Naive thymus-derived CD4-positive, alpha-beta T cell (primary cell): Measurements from ENCODE around the gene ATP8B1. TPM values are rescaled to one million over a fixed set of nuclear protein-coding genes. Genes with fewer than 3 reads are reported as not detected.

Source experiments
- ATAC-seq: fragments of 150-1000 bp; cut with Tn5 transposase; 2 replicates; pipeline ENCODE4 v1.10.0; 2021; ENCODE audit warnings: mild to moderate bottlenecking, moderate library complexity
- CTCF ChIA-PET: fragments of 350-600 bp; sonication (Branson Sonifier 250); formaldehyde crosslinking; loops from one replicate; lab custom pipeline; 2021; ENCODE audit warnings: antibody characterized with exemption; lab: Charles Lee
- POLR2A ChIA-PET: fragments of 350-600 bp; sonication (Branson Sonifier 250); formaldehyde crosslinking; loops from one replicate; lab custom pipeline; 2021; ENCODE audit warnings: antibody characterized with exemption, inconsistent platforms; lab: Charles Lee
- DNase-seq, 9 donors: peaks; one replicate each; pipeline versions ENCODE4 v3.0.0 to v3.0.0-alpha.2; 2020 to 2022; ENCODE audit warnings: mixed read lengths in 1 of 9
- H3K27ac ChIP-seq: one replicate; pipeline ENCODE4 v1.7.0; 2013; ENCODE audit warnings: mild to moderate bottlenecking, low read depth, low read length, moderate library complexity
- H3K27me3 ChIP-seq, 2 donors: one replicate each; pipeline ENCODE4 v1.7.0; 2013; ENCODE audit warnings: low read length in 2 of 2, mild to moderate bottlenecking in 2 of 2, moderate library complexity in 2 of 2; ENCODE audit not compliant: control insufficient read depth in 2 of 2, insufficient read depth in 2 of 2
- H3K36me3 ChIP-seq, 3 experiments: 1 replicate in 2 of 3; 2 replicates in 1 of 3; pipeline ENCODE4 v1.7.0; 2013; ENCODE audit warnings: low read length in 3 of 3, mild to moderate bottlenecking in 3 of 3, moderate library complexity in 1 of 3; ENCODE audit not compliant: insufficient read depth in 3 of 3, control insufficient read depth in 2 of 3
- H3K4me1 ChIP-seq, 2 donors: one replicate each; pipeline ENCODE4 v1.7.0; 2013; ENCODE audit warnings: low read length in 2 of 2, mild to moderate bottlenecking in 2 of 2, moderate library complexity in 1 of 2; ENCODE audit not compliant: control insufficient read depth in 2 of 2, insufficient read depth in 2 of 2
- H3K4me3 ChIP-seq: 2 replicates; pipeline ENCODE4 v1.7.0; 2013; ENCODE audit warnings: mild to moderate bottlenecking, low read length
- H3K9me3 ChIP-seq, 3 experiments: 1 replicate in 2 of 3; 2 replicates in 1 of 3; pipeline ENCODE4 v1.7.0; 2013; ENCODE audit warnings: low read length in 3 of 3; ENCODE audit not compliant: control insufficient read depth in 2 of 3
- H3K27ac Mint-ChIP-seq, 9 donors: one replicate each; pipeline ENCODE4 v1.8.0; 2020 to 2022; ENCODE audit warnings: mixed read lengths in 9 of 9, mild to moderate bottlenecking in 8 of 9, moderate library complexity in 5 of 9, inconsistent platforms in 2 of 9
- H3K27me3 Mint-ChIP-seq, 5 donors: one replicate each; pipeline ENCODE4 v1.8.0; 2021 to 2022; ENCODE audit warnings: mixed read lengths in 5 of 5, mild to moderate bottlenecking in 1 of 5
- H3K36me3 Mint-ChIP-seq, 5 donors: one replicate each; pipeline ENCODE4 v1.8.0; 2020 to 2022; ENCODE audit warnings: mixed read lengths in 5 of 5, mild to moderate bottlenecking in 3 of 5, inconsistent platforms in 1 of 5
- H3K4me1 Mint-ChIP-seq, 7 donors: one replicate each; pipeline ENCODE4 v1.8.0; 2020 to 2022; ENCODE audit warnings: mixed read lengths in 7 of 7, mild to moderate bottlenecking in 3 of 7, inconsistent platforms in 1 of 7
- H3K4me3 Mint-ChIP-seq, 10 donors: one replicate each; pipeline ENCODE4 v1.8.0; 2020 to 2022; ENCODE audit warnings: mild to moderate bottlenecking in 10 of 10, mixed read lengths in 10 of 10, moderate library complexity in 6 of 10, inconsistent platforms in 2 of 10
- H3K9me3 Mint-ChIP-seq, 11 donors: one replicate each; pipeline ENCODE4 v1.8.0; 2020 to 2022; ENCODE audit warnings: mixed read lengths in 11 of 11, mild to moderate bottlenecking in 4 of 11, inconsistent platforms in 1 of 11, moderate library complexity in 1 of 11
- intact Hi-C, 2 donors: fragments of 100-400 bp; cut with micrococcal nuclease; formaldehyde crosslinking; loops; one replicate each; pipeline ENCODE4 v1.15.1; 2023
- polyA plus RNA-seq, 2 donors: library from polyadenylated mRNA; unstranded; fragments of 300-500 nt; fragmentation: Illumina TruSeq; gene quantifications; one replicate each; pipeline ENCODE4 v1.2.3, GENCODE V29; 2021
- total RNA-seq, 6 experiments: library from RNA in 5 of 6; stranded (reverse) in 5 of 6; gene quantifications; 1 replicate in 5 of 6; 2 replicates in 1 of 6; pipeline ENCODE4 v1.2.3 and lab custom pipeline; 2021 to 2026

The ATP8B1 gene
- total and polyA plus RNA-seq, 7 experiments from 2014 or later, result not detected

DNA sequence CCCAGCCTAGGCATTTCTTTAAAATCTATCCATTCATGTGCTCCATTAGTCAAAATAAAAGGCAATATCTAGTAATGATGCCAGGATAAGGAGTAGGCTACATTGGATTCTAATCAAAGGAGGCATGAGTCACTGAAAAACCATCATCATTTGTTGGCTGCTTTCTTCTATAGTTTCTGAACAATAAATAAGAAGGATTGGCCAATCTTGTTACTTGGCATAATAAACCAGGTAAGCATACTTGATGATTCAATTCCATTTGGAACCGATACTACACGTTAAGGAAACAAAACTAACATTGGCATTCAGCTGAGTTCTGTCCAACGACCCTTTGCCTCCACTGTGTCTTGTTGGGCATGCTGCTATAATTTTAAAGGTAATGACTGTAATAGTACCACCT, 27.2 kb downstream of the ATP8B1 start:
- CTCF ChIA-PET, result interaction anchor here (0.7 kb wide), 1 partner anchor 12 kb away, joined by 3 read pairs; no protein-coding TSS in a partner anchor
- H3K27me3 Mint-ChIP-seq, result peaks cover 0 to 8% (median 0%) of the 10 kb centered on the region in 5 donors
- peaks cover 4 to 10% (median 6%) of the 10 kb centered on the region in 7 donors for H3K4me1 Mint-ChIP-seq

DNA sequence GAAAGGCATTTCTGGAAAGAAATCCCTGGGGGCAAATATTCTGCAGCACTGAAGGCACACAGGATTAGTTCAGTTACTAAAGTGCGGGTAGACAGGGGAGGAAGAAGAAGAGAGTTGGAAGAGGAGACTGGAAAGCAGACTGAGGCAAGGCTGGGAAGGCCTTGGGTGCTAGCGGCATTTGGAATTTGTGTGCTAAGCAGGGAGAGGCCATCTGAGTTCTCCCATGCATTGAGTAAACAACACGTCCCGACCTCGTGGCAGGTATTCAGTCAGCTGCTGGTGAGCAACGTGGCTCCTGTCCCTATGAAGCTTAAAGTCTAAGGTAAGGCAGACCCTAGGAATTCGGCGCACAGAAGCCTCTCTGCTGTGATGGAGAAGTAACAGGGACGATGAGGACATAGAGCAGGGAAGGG, 30.7 kb downstream of the ATP8B1 start:
- Histone ChIP-seq H3K36me3 (no peaks in the 10 kb centered on the region), H3K27me3 (no peaks in the 10 kb centered on the region), H3K4me1 (no peaks in the 10 kb centered on the region), H3K27ac (no peak overlapping the region), H3K9me3 (no peaks in the 10 kb centered on the region), H3K4me3 (no peak overlapping the region)
- POLR2A ChIA-PET, result no interaction called here
- intact Hi-C loops, result no loop called here
- ATAC-seq (no peak), DNase-seq (no peak)
- Mint-ChIP-seq H3K27me3 (peaks cover 0 to 6% (median 0%) of the 10 kb centered on the region in 5 donors), H3K27ac (no peak overlapping the region), H3K36me3 (peaks cover 0 to 8% (median 0%) of the 10 kb centered on the region in 5 donors), H3K4me1 (peaks cover 0 to 6% (median 4%) of the 10 kb centered on the region in 7 donors), H3K4me3 (no peak overlapping the region), H3K9me3 (no peaks in the 10 kb centered on the region)
- CTCF ChIA-PET, result no interaction called here

More for the DNA sequence above, 27.2 kb downstream of the ATP8B1 start:
- Mint-ChIP-seq H3K4me3 (no peak overlapping the region), H3K36me3 (peaks cover 0 to 4% (median 2%) of the 10 kb centered on the region in 5 donors), H3K27ac (no peak overlapping the region), H3K9me3 (no peaks in the 10 kb centered on the region)
- H3K9me3 ChIP-seq, result no peaks in the 10 kb centered on the region
- DNase-seq, result no peak
- ATAC-seq, result no peak
- H3K36me3 ChIP-seq, result no peaks in the 10 kb centered on the region
- H3K4me1 ChIP-seq, result no peaks in the 10 kb centered on the region
- no peak overlapping the region for H3K27ac ChIP-seq
- no peak overlapping the region for H3K4me3 ChIP-seq
- POLR2A ChIA-PET, result no interaction called here
- no peaks in the 10 kb centered on the region for H3K27me3 ChIP-seq
- intact Hi-C loops, result no loop called here

DNA sequence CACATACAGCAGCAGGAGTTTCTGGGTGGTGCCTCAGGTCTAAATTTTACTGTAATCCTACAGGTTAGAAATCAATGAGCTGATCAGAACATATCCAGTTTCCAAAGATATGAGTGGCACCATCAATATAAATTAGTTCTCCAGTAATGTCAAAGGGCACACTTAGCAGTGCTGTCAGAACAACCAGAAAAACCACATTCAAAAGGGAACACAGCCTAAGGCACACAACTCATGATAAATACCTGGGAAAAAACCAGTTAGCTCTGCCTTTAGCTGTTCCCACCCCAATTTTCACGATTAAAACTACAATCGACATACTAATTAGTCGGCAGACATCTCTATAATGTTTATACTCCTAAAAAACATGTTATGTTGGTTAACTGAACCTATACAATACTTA, 31.5 kb downstream of the ATP8B1 start:
- peaks cover 0 to 8% (median 2%) of the 10 kb centered on the region in 5 donors for H3K36me3 Mint-ChIP-seq
- H3K27me3 Mint-ChIP-seq, result peaks cover 0 to 6% (median 0%) of the 10 kb centered on the region in 5 donors
- H3K27ac Mint-ChIP-seq, result no peak overlapping the region
- Histone ChIP-seq H3K27ac (no peak overlapping the region), H3K4me1 (no peaks in the 10 kb centered on the region), H3K27me3 (no peaks in the 10 kb centered on the region), H3K4me3 (no peak overlapping the region), H3K9me3 (no peaks in the 10 kb centered on the region), H3K36me3 (no peaks in the 10 kb centered on the region)
- ATAC-seq (no peak), DNase-seq (no peak)
- POLR2A ChIA-PET, result no interaction called here
- CTCF ChIA-PET, result no interaction called here
- peaks cover 0 to 6% (median 4%) of the 10 kb centered on the region in 7 donors for H3K4me1 Mint-ChIP-seq
- no peaks in the 10 kb centered on the region for H3K9me3 Mint-ChIP-seq
- no peak overlapping the region for H3K4me3 Mint-ChIP-seq
- intact Hi-C loops, result no loop called here

DNA sequence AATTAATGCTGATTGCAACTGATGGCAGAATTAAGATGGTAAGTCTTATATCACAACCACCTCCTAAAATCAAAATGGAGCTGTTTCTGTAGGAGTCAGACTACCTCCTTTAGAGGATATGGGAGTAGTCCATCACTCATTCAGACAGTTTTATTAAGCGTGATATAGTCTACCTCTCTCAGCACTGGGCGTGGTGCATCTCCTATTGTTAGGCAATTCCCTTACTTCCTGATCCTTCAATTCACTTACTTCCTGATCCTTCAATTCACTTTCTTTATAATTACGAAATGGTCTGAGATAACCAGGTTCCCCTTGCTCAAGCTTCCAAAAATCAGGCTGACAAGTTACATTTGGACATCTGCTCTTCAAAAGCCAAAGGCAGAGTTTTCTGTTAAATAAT, 31.9 kb downstream of the ATP8B1 start:
- H3K27ac Mint-ChIP-seq, result no peak overlapping the region
- H3K27ac ChIP-seq, result no peak overlapping the region
- H3K27me3 Mint-ChIP-seq, result peaks cover 0 to 6% (median 0%) of the 10 kb centered on the region in 5 donors
- no peak for ATAC-seq
- H3K4me1 Mint-ChIP-seq, result peaks cover 0 to 6% (median 1%) of the 10 kb centered on the region in 7 donors
- H3K9me3 Mint-ChIP-seq, result no peaks in the 10 kb centered on the region
- ChIA-PET POLR2A (no interaction called here), CTCF (no interaction called here)
- no peak overlapping the region for H3K4me3 Mint-ChIP-seq
- DNase-seq, result no peak
- H3K4me1 ChIP-seq, result no peaks in the 10 kb centered on the region
- H3K4me3 ChIP-seq, result no peak overlapping the region
- no peaks in the 10 kb centered on the region for H3K9me3 ChIP-seq
- peaks cover 0 to 8% (median 3%) of the 10 kb centered on the region in 5 donors for H3K36me3 Mint-ChIP-seq
- intact Hi-C loops, result no loop called here
- H3K27me3 ChIP-seq, result no peaks in the 10 kb centered on the region
- no peaks in the 10 kb centered on the region for H3K36me3 ChIP-seq

DNA sequence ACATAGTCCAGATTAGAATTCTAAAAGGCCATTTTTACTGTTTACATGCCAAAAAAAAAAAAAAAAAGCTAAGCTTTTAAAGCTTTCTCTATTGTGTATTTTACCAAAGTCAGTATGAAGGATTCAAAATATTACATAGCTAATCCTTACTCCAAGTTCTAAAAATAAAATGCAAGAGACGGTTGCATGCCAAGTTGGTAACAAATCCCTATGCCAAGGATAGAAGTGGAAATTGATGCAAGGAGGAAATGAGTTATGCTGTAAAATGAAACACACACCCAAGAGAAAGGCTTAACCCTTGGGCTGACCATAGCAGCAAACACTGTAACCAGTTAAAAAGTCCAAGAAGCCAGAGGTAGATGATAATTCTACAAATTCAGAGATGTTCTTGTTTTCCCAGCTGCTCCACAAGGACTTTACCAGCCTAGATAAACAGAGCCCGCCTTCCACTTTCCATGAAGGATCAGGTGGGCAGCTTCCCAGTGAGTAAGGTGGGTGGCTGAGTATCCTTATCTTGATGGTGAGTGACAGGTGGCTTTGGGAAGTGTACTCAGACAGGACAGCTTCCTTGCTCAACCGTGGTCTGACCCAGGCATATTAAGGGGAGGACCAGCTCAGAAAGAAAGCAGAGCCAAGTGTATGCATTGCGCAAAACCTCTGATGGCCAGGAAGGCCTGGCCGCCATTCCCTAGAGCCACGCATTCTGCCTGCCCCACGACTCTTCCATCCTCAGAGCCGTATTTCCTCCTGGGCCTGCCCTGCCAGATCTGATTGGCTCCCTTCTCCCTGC, 34.4 kb downstream of the ATP8B1 start:
- Histone ChIP-seq H3K27me3 (no peaks in the 10 kb centered on the region), H3K9me3 (no peaks in the 10 kb centered on the region), H3K4me3 (no peak overlapping the region), H3K27ac (no peak overlapping the region), H3K36me3 (no peaks in the 10 kb centered on the region), H3K4me1 (no peaks in the 10 kb centered on the region)
- ChIA-PET CTCF (interaction anchor here (0.6 kb wide), 1 partner anchor 53 kb away, joined by 3 read pairs; no protein-coding TSS in a partner anchor), POLR2A (no interaction called here)
- Mint-ChIP-seq H3K4me1 (peaks cover 0 to 4% (median 0%) of the 10 kb centered on the region in 7 donors), H3K9me3 (no peaks in the 10 kb centered on the region), H3K4me3 (no peak overlapping the region), H3K36me3 (peaks cover 0 to 10% (median 3%) of the 10 kb centered on the region in 5 donors), H3K27me3 (peaks cover 0 to 2% (median 0%) of the 10 kb centered on the region in 5 donors), H3K27ac (peak overlapping the region in 1 of 9 donors; percentile 55)
- DNase-seq, result no peak
- intact Hi-C loops, result no loop called here
- ATAC-seq, result no peak

DNA sequence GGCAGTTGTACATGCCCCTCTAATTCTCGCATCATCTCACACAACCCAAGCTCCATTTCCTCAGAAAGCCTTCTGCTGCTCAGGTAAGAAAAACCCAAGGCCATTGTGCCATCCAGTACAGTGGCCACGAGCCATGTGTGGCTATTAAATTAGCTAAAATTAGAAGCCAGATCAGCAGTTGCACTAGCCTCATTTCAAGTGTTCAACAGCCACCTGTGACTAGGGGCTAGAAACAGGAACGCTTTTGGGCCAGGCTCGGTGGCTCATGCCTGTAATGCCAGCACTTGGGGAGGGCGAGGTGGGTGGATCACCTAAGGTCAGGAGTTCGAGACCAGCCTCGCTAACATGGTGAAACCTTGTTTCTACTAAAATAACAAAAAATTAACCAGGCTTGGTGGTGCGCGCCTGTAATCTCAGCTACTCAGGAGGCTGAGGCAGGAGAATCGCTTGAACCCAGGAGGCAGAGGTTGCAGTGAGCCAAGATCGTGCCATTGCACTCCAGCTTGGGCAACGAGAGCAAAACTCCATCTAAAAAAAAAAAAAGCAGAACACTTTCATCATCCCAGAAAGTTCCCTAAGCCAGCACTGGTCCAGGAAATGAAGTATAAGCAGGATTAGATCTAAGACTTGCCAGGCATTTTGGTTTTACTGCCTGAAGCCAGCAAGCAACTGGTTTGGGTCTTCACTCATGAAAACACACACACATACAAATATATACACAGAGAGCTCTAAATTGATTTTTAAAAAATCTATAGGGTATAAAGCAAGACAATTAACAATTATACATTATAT, 35.7 kb downstream of the ATP8B1 start:
- Histone ChIP-seq H3K27ac (no peak overlapping the region), H3K4me3 (no peak overlapping the region), H3K9me3 (no peaks in the 10 kb centered on the region), H3K4me1 (no peaks in the 10 kb centered on the region), H3K27me3 (no peaks in the 10 kb centered on the region), H3K36me3 (no peaks in the 10 kb centered on the region)
- DNase-seq (no peak), ATAC-seq (no peak)
- ChIA-PET CTCF (no interaction called here), POLR2A (no interaction called here)
- H3K4me1 Mint-ChIP-seq, result peaks cover 0 to 4% (median 0%) of the 10 kb centered on the region in 7 donors
- intact Hi-C loops, result no loop called here
- no peak overlapping the region for H3K27ac Mint-ChIP-seq
- peaks cover 0 to 9% (median 3%) of the 10 kb centered on the region in 5 donors for H3K36me3 Mint-ChIP-seq
- H3K27me3 Mint-ChIP-seq, result peaks cover 0 to 2% (median 0%) of the 10 kb centered on the region in 5 donors
- H3K9me3 Mint-ChIP-seq, result no peaks in the 10 kb centered on the region
- no peak overlapping the region for H3K4me3 Mint-ChIP-seq
